GF-D8 (cell line): Measurements from ENCODE around the gene HHIPL1.

ENCODE experiments used
- DNase-seq: peaks from one replicate; lab custom pipeline; 2025; lab: John Stamatoyannopoulos, UW

HHIPL1 gene

GRCh38 chr14:99611646-99612045 is 33.3 kb upstream of the HHIPL1 start:
- no peak for DNase-seq

GRCh38 chr14:99612071-99612737 is 32.7 kb upstream of the HHIPL1 start:
- no peak for DNase-seq

- DNase-seq: no peak
Measured at GRCh38 chr14:99612738-99613330, 32.1 kb upstream of the HHIPL1 start.

- no peak for DNase-seq
Measured at GRCh38 chr14:99615497-99616157, 29.3 kb upstream of the HHIPL1 start.

- DNase-seq: no peak
Measured at GRCh38 chr14:99616832-99617800, 27.8 kb upstream of the HHIPL1 start.

GRCh38 chr14:99619835-99620834 is 24.8 kb upstream of the HHIPL1 start:
- no peak for DNase-seq

GRCh38 chr14:99621948-99622347 is 23.0 kb upstream of the HHIPL1 start:
- DNase-seq: no peak

- DNase-seq: no peak
Measured at GRCh38 chr14:99624024-99624423, 20.9 kb upstream of the HHIPL1 start.

GRCh38 chr14:99624971-99625370 is 20.0 kb upstream of the HHIPL1 start:
- DNase-seq: no peak

GRCh38 chr14:99625476-99625875 is 19.5 kb upstream of the HHIPL1 start:
- no peak for DNase-seq

GRCh38 chr14:99626041-99626648 is 18.8 kb upstream of the HHIPL1 start:
- no peak for DNase-seq

GRCh38 chr14:99627100-99627499 is 17.8 kb upstream of the HHIPL1 start:
- DNase-seq: no peak

- DNase-seq: no peak
Measured at GRCh38 chr14:99627510-99628381, 17.2 kb upstream of the HHIPL1 start.

- DNase-seq: no peak
Measured at GRCh38 chr14:99628887-99629618, 15.9 kb upstream of the HHIPL1 start.

- no peak for DNase-seq
Measured at GRCh38 chr14:99630202-99630601, 14.7 kb upstream of the HHIPL1 start.

GRCh38 chr14:99632410-99633035 is 12.4 kb upstream of the HHIPL1 start:
- DNase-seq: no peak

- no peak for DNase-seq
Measured at GRCh38 chr14:99633141-99633540, 11.8 kb upstream of the HHIPL1 start.

GRCh38 chr14:99633918-99634317 is 11.0 kb upstream of the HHIPL1 start:
- DNase-seq: no peak
